Measurements from ENCODE around the gene LTBP3. TPM values are rescaled to one million over a fixed set of nuclear protein-coding genes. Genes with fewer than 3 reads are reported as not detected.
A peak's percentile ranks its signal among the peaks of the same experiment; 100 is the strongest.
"Not testable (repeated sequence)": the region's sequence is repeated elsewhere in the genome, so short reads cannot be mapped to it uniquely, and the experiment has no call there.

Gene LTBP3
- polyA plus RNA-seq, 2 donors, result 32.8 to 36.4 TPM

DNA sequence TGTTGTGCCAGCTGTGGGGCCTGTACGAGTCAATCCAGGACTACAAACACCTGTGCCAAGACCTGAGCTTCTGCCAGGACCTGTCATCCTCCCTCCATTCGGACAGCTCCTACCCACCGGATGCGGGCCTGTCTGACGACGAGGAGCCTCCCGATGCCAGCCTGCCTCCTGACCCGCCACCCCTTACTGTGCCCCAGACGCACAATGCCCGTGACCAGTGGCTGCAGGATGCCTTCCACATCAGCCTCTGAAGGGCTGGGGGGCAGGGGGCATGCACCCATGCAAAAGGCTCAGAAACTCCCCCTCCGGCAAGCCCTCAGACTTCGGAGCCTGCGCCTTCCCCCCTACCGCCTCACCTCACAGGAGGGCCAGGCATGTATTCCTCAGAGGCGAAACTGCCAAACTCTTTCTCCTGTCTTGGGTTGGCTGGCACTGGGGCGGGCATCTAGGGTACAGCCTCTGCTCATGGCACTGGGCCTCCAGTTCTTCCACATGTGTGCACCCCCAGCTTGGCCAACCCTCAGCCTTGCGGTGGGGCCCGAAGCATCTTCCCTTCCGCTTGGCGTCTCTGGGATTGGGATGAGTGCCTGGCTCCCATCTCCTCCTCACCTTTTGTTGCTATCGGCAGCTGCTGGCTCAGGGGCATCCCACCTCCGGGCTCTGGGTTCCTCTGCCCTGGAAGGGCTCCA is 15.4 kb upstream of the LTBP3 start:
- H3K4me1 ChIP-seq (ENCODE audit: control insufficient read depth in 2 of 2, insufficient read depth in 2 of 2, low read length in 1 of 2), result peaks cover 0 to 45% of the 10 kb centered on the region in 2 donors
- H3K27me3 ChIP-seq (ENCODE audit: control insufficient read depth in 1 of 2, insufficient read depth in 2 of 2, low read length in 2 of 2), result no peaks in the 10 kb centered on the region
- 15 to 20% methylated on average over 22 of the region's 22 CpGs for WGBS, 2 donors
- peaks cover 0 to 8% of the 10 kb centered on the region in 2 donors for H3K36me3 ChIP-seq (ENCODE audit: control insufficient read depth in 2 of 2, insufficient read depth in 2 of 2, low read length in 1 of 2)
- H3K27ac ChIP-seq (ENCODE audit: low read depth in 2 of 2, low read length in 1 of 2), result peak overlapping the region; percentile 94 to 97
- H3K9me3 ChIP-seq (ENCODE audit: control insufficient read depth in 2 of 2, insufficient read depth in 1 of 2, low read depth in 1 of 2, low read length in 1 of 2), result no peaks in the 10 kb centered on the region
- peak overlapping the region; percentile 69 to 71 for H3K4me3 ChIP-seq (ENCODE audit: low read depth in 1 of 2, low read length in 2 of 2)

DNA sequence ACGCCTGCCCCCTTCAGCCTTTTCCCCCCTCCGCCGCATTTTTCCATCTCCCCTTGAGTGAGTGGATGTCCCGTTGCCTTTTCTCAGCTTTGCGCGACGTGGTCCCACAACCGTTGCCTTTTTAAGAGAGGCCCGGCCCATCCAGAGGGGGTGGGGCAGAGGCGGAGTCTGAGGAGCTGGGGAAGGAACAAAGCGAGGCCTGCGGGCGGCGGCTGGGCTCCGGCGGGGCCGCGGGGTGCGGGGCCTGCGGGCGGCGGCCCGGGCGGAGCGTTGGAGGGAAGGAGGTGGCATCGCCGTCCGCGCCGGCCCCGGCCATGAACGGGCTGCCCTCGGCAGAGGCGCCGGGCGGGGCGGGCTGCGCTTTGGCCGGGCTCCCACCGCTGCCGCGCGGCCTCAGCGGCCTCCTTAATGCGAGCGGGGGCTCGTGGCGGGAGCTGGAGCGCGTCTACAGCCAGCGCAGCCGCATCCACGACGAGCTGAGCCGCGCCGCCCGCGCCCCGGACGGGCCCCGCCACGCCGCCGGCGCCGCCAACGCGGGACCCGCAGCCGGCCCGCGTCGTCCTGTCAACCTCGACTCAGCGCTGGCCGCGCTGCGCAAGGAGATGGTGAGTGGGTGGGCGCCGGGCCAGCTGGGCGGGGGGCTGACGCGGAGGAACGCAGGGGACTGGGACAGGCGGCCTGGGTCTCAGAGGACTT is 14.3 kb upstream of the LTBP3 start, which contains the start of gene FAM89B:
FAM89B (plus strand) TSS at position 183 of the 696 bp plus-strand sequence; CDS start at position 315, 132 bp downstream.
- Histone ChIP-seq H3K4me1 (ENCODE audit: control insufficient read depth in 2 of 2, insufficient read depth in 2 of 2, low read length in 1 of 2) (peaks cover 0 to 38% of the 10 kb centered on the region in 2 donors), H3K27ac (ENCODE audit: low read depth in 2 of 2, low read length in 1 of 2) (peak within 1 kb of the TSS; percentile 96 to 97), H3K4me3 (ENCODE audit: low read depth in 1 of 2, low read length in 2 of 2) (peak within 1 kb of the TSS; percentile 69 to 71), H3K9me3 (ENCODE audit: control insufficient read depth in 2 of 2, insufficient read depth in 1 of 2, low read depth in 1 of 2, low read length in 1 of 2) (no peaks in the 10 kb centered on the region), H3K36me3 (ENCODE audit: control insufficient read depth in 2 of 2, insufficient read depth in 2 of 2, low read length in 1 of 2) (peaks cover 0 to 10% of the 10 kb centered on the region in 2 donors), H3K27me3 (ENCODE audit: control insufficient read depth in 1 of 2, insufficient read depth in 2 of 2, low read length in 2 of 2) (no peaks in the 10 kb centered on the region)
- WGBS, 2 donors, result 0 to 1% methylated on average over 63 to 86 of the region's 86 CpGs

DNA sequence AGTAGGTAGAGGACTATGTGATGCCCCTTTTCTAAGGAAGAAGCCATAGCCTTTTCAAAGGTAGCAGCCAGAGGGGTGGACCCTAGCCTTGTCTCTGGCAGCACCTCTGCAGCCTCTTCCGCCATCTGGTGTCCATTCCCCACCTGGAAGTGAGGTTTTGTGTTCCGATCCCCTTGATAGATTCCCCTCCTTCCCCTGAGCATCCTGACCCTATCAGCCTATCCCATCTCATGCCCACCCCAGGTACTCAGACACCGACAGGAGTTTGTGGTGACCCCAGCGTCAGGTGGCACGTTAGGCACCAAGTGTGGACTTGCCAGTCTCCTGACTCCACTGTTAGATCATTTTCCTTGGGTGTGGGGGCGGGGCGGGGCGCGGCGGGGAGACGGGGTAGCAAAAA is 13.8 kb upstream of the LTBP3 start:
- peaks cover 0 to 33% of the 10 kb centered on the region in 2 donors for H3K4me1 ChIP-seq (ENCODE audit: control insufficient read depth in 2 of 2, insufficient read depth in 2 of 2, low read length in 1 of 2)
- H3K36me3 ChIP-seq (ENCODE audit: control insufficient read depth in 2 of 2, insufficient read depth in 2 of 2, low read length in 1 of 2), result peaks cover 0 to 10% of the 10 kb centered on the region in 2 donors
- no peaks in the 10 kb centered on the region for H3K9me3 ChIP-seq (ENCODE audit: control insufficient read depth in 2 of 2, insufficient read depth in 1 of 2, low read depth in 1 of 2, low read length in 1 of 2)
- WGBS, 2 donors, result 5% methylated on average over 11 of the region's 11 CpGs
- H3K27me3 ChIP-seq (ENCODE audit: control insufficient read depth in 1 of 2, insufficient read depth in 2 of 2, low read length in 2 of 2), result no peaks in the 10 kb centered on the region
- H3K4me3 ChIP-seq (ENCODE audit: low read depth in 1 of 2, low read length in 2 of 2), result peak overlapping the region; percentile 13 to 71
- H3K27ac ChIP-seq (ENCODE audit: low read depth in 2 of 2, low read length in 1 of 2), result peak overlapping the region; percentile 96 to 97

DNA sequence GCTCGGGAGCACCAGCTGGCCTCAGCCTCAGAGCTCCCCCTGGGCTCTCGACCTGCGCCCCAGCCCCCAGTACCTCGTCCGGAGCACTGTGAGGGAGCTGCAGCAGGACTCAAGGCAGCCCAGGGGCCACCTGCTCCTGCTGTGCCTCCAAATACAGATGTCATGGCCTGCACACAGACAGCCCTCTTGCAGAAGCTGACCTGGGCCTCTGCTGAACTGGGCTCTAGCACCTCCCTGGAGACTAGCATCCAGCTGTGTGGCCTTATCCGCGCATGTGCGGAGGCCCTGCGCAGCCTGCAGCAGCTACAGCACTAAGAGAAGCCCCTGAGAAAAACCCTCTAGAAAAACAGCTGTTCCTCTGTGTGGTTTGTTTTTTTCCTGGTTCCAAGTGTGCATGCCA is 13.3 kb upstream of the LTBP3 start:
- no peaks in the 10 kb centered on the region for H3K9me3 ChIP-seq (ENCODE audit: control insufficient read depth in 2 of 2, insufficient read depth in 1 of 2, low read depth in 1 of 2, low read length in 1 of 2)
- H3K27me3 ChIP-seq (ENCODE audit: control insufficient read depth in 1 of 2, insufficient read depth in 2 of 2, low read length in 2 of 2), result no peaks in the 10 kb centered on the region
- WGBS, 2 donors, result 72 to 76% methylated on average over 8 to 9 of the region's 9 CpGs
- H3K4me3 ChIP-seq (ENCODE audit: low read depth in 1 of 2, low read length in 2 of 2), result peak overlapping the region in 1 of 2 donors; percentile 88
- H3K36me3 ChIP-seq (ENCODE audit: control insufficient read depth in 2 of 2, insufficient read depth in 2 of 2, low read length in 1 of 2), result peaks cover 0 to 10% of the 10 kb centered on the region in 2 donors
- peaks cover 0 to 33% of the 10 kb centered on the region in 2 donors for H3K4me1 ChIP-seq (ENCODE audit: control insufficient read depth in 2 of 2, insufficient read depth in 2 of 2, low read length in 1 of 2)
- H3K27ac ChIP-seq (ENCODE audit: low read depth in 2 of 2, low read length in 1 of 2), result peak overlapping the region; percentile 13 to 96

DNA sequence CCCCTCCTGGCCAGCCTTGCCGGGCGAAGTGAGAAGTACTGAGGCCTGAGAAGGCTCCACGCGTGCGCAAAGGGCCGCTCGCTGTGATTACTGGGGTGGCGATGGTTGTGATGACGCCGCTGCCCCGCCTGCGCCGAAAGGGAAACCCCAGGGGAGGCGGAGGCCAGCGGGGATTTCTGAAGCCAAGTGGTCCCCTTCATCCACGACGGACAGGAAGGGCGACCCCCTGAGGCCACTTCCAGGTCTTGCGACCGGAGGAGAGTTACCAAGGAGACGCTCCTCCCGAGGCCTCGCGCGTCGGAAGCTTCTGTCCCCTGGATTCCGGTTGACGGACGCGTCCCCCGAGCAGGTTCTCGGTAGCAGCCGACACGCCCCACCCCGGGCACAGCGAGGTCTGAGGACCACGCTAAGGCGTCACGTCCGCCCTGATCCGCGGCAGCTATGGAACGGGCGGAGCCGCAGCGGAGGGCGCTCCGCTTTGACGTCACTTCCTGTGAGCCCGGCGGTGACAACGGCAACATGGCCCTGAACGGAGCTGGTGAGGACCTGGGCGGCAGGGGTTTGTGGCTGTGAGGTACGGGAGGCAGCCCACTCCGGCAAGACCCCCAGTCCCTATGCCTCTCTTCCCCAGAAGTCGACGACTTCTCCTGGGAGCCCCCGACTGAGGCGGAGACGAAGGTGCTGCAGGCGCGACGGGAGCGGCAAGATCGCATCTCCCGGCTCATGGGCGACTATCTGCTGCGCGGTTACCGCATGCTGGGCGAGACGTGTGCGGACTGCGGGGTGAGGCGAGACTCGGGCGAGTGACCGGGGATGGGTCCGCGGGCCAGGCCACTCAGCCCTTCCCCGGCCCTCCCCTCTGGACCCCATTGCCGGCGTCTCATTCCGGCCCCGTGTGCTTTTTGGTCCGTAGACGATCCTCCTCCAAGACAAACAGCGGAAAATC is 12.1 kb upstream of the LTBP3 start, which contains the start of gene ZNRD2:
ZNRD2 (plus strand) TSS at position 505 of the 946 bp plus-strand sequence; CDS start at position 520, 15 bp downstream.
- no peaks in the 10 kb centered on the region for H3K9me3 ChIP-seq (ENCODE audit: control insufficient read depth in 2 of 2, insufficient read depth in 1 of 2, low read depth in 1 of 2, low read length in 1 of 2)

DNA sequence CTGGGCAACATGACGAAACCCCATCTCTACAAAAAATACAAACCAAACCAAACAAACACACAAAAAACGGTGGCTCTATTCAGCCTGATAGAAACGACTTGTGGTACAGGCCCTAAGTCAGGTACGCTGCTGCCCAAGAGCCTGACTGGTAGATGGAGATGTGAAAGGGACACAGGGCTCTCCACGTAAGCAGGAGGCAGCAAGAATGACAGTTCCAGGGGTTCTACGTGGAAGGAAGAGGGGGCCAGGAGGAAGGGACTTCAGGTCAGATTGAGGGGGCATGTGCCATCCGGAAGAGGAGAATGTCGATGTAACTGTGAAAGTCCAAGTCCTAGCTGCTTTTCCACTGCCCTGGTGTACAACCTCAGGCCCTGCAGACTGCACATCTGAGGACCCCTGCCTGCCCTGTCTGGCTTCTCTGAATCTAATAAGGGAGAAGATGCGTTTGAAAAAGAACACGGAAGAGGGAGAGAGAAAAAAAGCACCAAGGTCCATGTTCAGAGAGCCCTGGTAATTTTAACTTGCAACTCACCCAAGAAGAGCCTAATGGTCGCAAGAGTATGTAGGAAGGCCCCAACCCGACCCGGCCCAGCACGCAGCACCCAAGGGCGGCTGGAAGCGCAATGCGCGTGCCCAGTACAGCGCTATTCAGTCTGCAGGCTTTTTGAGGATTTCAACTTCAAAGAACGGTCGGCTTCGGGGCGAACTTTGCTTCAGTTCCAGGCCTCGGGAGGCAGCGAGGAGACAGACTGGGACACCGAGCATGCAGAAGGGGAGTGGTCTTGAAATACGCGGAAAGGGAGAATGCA is 11.2 kb upstream of the LTBP3 start:
- Histone ChIP-seq H3K36me3 (ENCODE audit: control insufficient read depth in 2 of 2, insufficient read depth in 2 of 2, low read length in 1 of 2) (peaks cover 0 to 10% of the 10 kb centered on the region in 2 donors), H3K4me1 (ENCODE audit: control insufficient read depth in 2 of 2, insufficient read depth in 2 of 2, low read length in 1 of 2) (peaks cover 0 to 25% of the 10 kb centered on the region in 2 donors), H3K27ac (ENCODE audit: low read depth in 2 of 2, low read length in 1 of 2) (peak overlapping the region; percentile 99 to 100), H3K9me3 (ENCODE audit: control insufficient read depth in 2 of 2, insufficient read depth in 1 of 2, low read depth in 1 of 2, low read length in 1 of 2) (no peaks in the 10 kb centered on the region), H3K27me3 (ENCODE audit: control insufficient read depth in 1 of 2, insufficient read depth in 2 of 2, low read length in 2 of 2) (no peaks in the 10 kb centered on the region), H3K4me3 (ENCODE audit: low read depth in 1 of 2, low read length in 2 of 2) (peak overlapping the region; percentile 88 to 89)
- 5% methylated on average over 28 of the region's 28 CpGs for WGBS, 2 donors

More for the DNA sequence above, 12.1 kb upstream of the LTBP3 start, which contains the start of gene ZNRD2:
- peaks cover 0 to 30% of the 10 kb centered on the region in 2 donors for H3K4me1 ChIP-seq (ENCODE audit: control insufficient read depth in 2 of 2, insufficient read depth in 2 of 2, low read length in 1 of 2)
- WGBS, 2 donors, result 0% methylated on average over 84 to 89 of the region's 89 CpGs
- no peaks in the 10 kb centered on the region for H3K27me3 ChIP-seq (ENCODE audit: control insufficient read depth in 1 of 2, insufficient read depth in 2 of 2, low read length in 2 of 2)
- H3K36me3 ChIP-seq (ENCODE audit: control insufficient read depth in 2 of 2, insufficient read depth in 2 of 2, low read length in 1 of 2), result peaks cover 0 to 10% of the 10 kb centered on the region in 2 donors
- H3K27ac ChIP-seq (ENCODE audit: low read depth in 2 of 2, low read length in 1 of 2), result peak within 1 kb of the TSS; percentile 99 to 100
- peak within 1 kb of the TSS; percentile 88 to 89 for H3K4me3 ChIP-seq (ENCODE audit: low read depth in 1 of 2, low read length in 2 of 2)

DNA sequence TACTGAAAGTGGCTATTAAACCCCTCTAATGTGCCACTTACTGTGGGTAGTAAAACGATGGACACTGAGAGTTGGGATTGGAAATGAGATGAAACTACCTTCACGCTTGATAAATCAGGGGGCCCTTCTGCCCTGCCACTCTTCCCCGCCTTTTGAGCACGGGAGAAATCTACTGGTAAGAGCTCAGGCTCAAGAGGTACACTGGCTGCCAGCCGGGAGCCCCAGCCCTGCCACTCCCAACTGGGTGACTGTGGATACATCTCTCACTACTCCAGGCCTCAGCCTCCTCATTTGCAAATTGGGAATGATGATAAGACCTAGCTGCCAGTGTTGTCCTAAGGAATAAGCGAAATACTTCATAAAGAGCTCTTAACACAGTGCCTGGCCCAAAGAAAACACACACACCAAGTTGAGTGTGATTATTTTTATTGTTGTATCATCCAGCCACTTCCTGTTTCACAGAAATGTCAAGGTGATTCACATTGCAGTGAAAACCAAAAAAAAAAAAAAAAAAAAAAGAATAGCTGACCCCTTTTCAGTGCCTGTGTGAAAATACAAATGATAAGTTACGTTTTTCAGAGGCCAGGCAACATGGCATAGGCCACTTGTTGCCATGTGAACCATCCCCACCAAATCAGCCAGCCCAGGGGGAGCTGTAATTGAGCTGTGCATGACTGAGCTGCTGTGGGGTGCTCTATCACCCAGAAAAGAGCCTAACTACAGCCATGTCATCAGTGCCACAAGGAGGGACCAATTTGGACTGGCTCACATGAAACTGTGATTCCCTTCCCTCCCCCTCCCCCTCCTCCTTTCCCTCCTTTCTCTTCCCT is 7.7 kb upstream of the LTBP3 start:
- peak overlapping the region; percentile 47 to 65 for H3K27ac ChIP-seq (ENCODE audit: low read depth in 2 of 2, low read length in 1 of 2)
- WGBS, 2 donors, result 72 to 73% methylated on average over 7 of the region's 7 CpGs
- no peaks in the 10 kb centered on the region for H3K27me3 ChIP-seq (ENCODE audit: control insufficient read depth in 1 of 2, insufficient read depth in 2 of 2, low read length in 2 of 2)
- H3K9me3 ChIP-seq (ENCODE audit: control insufficient read depth in 2 of 2, insufficient read depth in 1 of 2, low read depth in 1 of 2, low read length in 1 of 2), result no peaks in the 10 kb centered on the region
- H3K4me3 ChIP-seq (ENCODE audit: low read depth in 1 of 2, low read length in 2 of 2), result no peak overlapping the region
- H3K36me3 ChIP-seq (ENCODE audit: control insufficient read depth in 2 of 2, insufficient read depth in 2 of 2, low read length in 1 of 2), result peaks cover 0 to 5% of the 10 kb centered on the region in 2 donors
- peaks cover 0 to 11% of the 10 kb centered on the region in 2 donors for H3K4me1 ChIP-seq (ENCODE audit: control insufficient read depth in 2 of 2, insufficient read depth in 2 of 2, low read length in 1 of 2)

DNA sequence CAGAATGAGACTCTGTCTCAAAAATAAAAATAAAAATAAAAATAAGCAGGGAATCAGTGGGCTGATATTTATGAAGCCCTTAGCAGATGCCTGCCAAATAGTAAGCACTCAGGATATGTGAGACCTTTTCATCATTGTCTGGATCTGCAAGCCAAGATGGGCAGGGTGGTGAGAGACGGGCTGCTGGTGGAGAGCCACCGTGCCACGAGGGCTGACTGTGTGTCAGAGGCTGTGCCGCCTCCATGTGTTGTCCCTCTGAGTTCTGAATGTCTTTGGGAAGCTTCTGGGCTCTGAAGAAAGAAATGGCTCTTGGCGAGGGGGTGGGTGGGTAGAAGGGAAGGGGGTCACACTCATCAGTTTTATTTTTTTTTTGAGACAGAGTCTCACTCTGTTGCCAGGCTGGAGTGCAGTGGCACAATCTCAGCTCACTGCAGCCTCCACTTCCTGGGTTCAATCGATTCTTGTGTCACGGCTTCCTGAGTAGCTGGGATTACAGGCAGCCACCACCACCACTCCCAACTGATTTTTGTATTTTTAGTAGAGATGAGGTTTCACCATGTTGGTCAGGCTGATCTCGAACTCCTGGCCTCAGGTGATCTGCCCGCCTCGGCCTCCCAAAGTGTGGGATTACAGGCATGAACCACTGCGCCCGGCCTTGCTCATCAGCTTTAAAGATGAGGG is 6.9 kb upstream of the LTBP3 start:
- Histone ChIP-seq H3K27ac (ENCODE audit: low read depth in 2 of 2, low read length in 1 of 2) (peak overlapping the region; percentile 24 to 47), H3K4me1 (ENCODE audit: control insufficient read depth in 2 of 2, insufficient read depth in 2 of 2, low read length in 1 of 2) (peaks cover 0 to 16% of the 10 kb centered on the region in 2 donors)
- 82 to 88% methylated on average over 12 of the region's 12 CpGs for WGBS, 2 donors
- not testable (repeated sequence) for H3K4me3 ChIP-seq (ENCODE audit: low read depth in 1 of 2, low read length in 2 of 2); H3K27me3 ChIP-seq (ENCODE audit: control insufficient read depth in 1 of 2, insufficient read depth in 2 of 2, low read length in 2 of 2); H3K9me3 ChIP-seq (ENCODE audit: control insufficient read depth in 2 of 2, insufficient read depth in 1 of 2, low read depth in 1 of 2, low read length in 1 of 2); H3K36me3 ChIP-seq (ENCODE audit: control insufficient read depth in 2 of 2, insufficient read depth in 2 of 2, low read length in 1 of 2)

All from esophagus (tissue), 2 donors.